Stimulated activated CD8-positive, alpha-beta memory T cell treated with anti-CD3 and anti-CD28 coated beads, Interleukin-4, amount 100 ng/mL, for 4 hours (primary cell): ENCODE data around the gene SLC35E1.
"Not testable (repeated sequence)": the region's sequence is repeated elsewhere in the genome, so short reads cannot be mapped to it uniquely, and the experiment has no call there.

Experiments
- DNase-seq, 2 donors: peaks; one replicate each; pipeline ENCODE4 v3.0.0-alpha.2; 2020; ENCODE audit warnings: low read depth in 2 of 2, low spot score in 1 of 2

The SLC35E1 gene

DNA sequence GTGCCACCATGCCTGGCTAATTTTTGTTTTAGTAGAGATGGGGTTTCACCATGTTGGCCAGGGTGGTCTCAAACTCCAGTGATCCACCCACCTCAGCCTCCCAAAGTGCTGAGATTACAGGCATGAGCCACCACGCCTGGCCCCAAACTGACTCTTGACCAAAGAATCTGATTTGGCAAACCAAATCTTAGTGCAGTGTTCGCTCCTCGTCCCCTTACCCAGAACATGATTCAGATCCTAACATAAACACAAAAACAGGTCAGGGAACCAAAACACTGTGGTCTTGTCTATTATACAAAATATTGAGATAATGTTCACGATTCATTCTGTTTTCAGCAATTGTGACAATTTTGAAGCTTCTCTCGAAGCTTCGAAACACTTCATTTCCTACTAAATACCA lies 20.3 kb downstream of the SLC35E1 start:
- DNase-seq: not testable (repeated sequence)

GRCh38 chr19:16548956-16549355 lies 23.3 kb downstream of the SLC35E1 start:
- no peak for DNase-seq

DNA sequence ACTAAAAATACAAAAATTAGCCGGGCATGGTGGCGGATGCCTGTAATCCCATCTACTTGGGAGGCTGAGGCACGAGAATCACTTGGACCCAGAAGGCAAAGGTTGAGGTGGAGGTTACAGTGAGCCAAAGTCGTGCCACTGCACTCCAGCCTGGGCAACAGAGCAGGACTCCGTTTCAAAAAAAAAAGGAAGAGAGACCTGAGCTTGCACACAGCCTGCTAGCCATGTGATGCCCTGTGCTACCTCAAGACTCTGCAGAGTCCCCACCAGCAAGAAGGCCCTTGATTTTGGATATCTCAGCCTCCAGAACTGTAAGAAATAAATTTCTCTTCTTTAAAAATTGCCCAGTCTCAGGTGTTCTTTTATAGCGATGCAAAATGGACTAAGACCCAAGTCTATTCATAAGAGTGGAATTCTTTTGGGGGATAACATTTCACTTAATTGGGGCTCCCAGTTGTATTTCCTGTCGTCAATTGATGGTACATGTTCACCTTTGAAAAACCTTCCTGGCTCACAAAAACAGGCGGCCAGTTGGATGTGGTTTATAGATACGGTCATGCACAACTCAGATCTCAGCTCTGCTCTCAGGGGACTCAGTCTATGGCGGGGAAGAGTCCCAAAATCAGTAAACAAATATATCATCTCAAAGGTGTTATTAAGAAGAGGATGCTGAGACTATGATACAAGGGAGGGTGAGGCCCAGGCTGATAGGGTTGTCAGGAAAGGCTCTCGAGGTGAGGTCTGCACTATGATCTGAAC lies 27.6 kb downstream of the SLC35E1 start:
- DNase-seq: no peak

- not testable (repeated sequence) for DNase-seq
Observed at GRCh38 chr19:16543734-16544133, 28.5 kb downstream of the SLC35E1 start.

GRCh38 chr19:16542910-16543472 lies 29.2 kb downstream of the SLC35E1 start:
- DNase-seq: no peak

- peak; percentile 83 to 91 for DNase-seq
Observed at GRCh38 chr19:16542045-16542909, 29.9 kb downstream of the SLC35E1 start, which contains the start of gene CHERP. TSS of gene CHERP (minus strand) at chr19:16542437. CDS start at chr19:16542378, 59 bp downstream.

- no peak for DNase-seq
Observed at GRCh38 chr19:16541526-16542044, 30.6 kb downstream of the SLC35E1 start.

DNA sequence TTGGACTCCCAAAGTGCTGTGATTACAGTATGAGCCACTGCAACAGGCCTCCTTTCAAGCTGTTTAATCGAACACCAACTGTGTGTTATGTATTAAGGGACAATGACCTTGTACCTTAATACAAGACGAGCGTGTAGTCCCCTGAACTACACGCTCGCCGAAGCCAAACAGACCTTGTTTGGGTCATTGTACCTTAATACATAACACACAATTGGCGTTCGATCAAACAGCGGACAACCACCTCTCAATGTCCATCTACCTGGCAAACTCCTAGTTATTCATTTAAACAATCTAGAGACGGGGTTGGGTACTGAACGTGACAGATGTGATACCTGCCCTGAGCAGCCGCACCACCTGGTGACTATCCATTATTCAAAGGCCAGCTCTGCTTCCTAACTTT lies 31.3 kb downstream of the SLC35E1 start:
- no peak for DNase-seq

GRCh38 chr19:16537111-16537510 lies 35.1 kb downstream of the SLC35E1 start:
- DNase-seq: no peak

GRCh38 chr19:16536130-16536529 lies 36.1 kb downstream of the SLC35E1 start:
- no peak for DNase-seq

- no peak for DNase-seq
Observed at GRCh38 chr19:16535381-16535780, 36.8 kb downstream of the SLC35E1 start.

DNA sequence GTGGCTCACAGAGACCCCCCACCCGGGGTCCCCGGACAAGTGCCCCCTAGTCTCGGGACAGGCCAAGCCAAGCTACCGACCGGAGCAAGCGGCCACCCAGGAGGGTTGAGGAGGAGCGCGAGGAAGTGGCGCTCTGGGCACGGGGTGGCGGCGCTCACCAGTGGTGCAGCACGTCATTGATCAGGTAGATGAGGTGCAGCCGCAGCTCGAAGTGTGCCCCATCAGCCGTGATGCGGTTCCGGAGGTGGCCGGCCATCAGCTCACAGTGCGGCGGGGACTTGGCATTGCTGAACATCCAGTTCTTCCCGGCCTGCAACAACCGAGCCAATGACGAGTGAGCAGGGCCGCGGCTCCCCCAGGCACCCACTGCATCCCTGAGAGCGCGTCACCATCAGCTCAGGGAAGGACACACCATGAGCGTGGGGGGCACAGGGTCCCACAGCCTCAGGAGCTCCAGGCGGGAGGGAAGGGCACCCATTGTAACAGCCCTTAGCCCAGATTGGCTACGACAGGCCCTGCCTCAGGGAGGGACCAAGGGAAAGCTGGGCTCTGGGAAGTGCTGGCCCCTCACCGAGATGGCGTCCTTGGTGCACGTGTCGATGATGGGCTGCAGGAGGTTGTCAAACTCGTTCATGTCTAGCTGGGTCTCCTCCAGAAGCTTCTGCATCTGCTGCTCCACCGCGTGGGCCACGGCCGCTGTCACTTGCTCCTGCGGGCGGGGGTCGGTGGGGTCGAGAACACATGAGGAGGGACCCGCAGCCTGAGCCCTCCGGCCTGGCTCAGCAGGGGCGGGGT lies 39.6 kb downstream of the SLC35E1 start:
- DNase-seq: no peak

DNA sequence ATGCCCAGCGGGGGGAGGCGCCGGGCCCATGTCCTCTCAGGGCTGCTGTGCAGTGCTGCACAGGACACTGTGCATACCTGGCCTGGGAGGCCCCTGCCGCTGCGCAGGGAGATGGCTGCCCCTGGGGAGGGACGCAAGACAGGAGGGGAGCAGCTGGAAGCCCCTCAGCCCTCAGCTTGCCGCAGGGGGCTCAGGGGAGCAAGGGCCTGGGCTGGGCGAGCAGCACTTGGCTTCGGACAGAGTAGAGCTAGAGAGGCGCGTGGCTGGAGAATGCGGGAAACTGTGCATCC lies 40.9 kb downstream of the SLC35E1 start:
- no peak for DNase-seq

GRCh38 chr19:16530540-16531379 lies 41.5 kb downstream of the SLC35E1 start:
- no peak for DNase-seq

- no peak for DNase-seq
Observed at GRCh38 chr19:16529466-16530144, 42.6 kb downstream of the SLC35E1 start.

GRCh38 chr19:16527971-16528521 lies 44.2 kb downstream of the SLC35E1 start:
- DNase-seq: no peak

GRCh38 chr19:16527334-16527935 lies 44.8 kb downstream of the SLC35E1 start:
- DNase-seq: no peak

GRCh38 chr19:16525751-16526481 lies 46.3 kb downstream of the SLC35E1 start:
- DNase-seq: no peak
